HG03521 (cell line): ENCODE measurements around the gene ZNF423.

Experiments
- ATAC-seq: cut with Tn5 transposase; IDR thresholded peaks from one replicate; pipeline ENCODE4 v1.9.1; 2021; ENCODE audit warnings: mild to moderate bottlenecking, moderate library complexity; ENCODE audit not compliant: unreplicated experiment

ZNF423 gene

DNA sequence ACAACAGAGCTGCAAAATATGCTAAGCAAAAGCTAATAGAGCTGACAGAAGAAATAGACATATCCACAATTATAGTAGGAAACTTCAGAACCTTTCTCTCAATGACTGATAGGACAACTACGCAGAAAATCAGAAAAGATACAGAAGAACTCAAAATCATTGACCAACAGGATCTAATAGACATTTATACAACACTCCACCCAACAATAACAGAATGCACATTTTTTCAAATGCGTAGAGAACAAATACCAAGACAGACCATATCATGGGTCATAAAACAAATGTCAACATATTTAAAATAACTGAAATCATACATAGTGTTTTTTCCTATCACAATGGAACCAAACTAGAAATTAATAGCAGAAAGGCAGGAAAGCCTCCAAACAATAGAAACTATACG, 244.9 kb downstream of the ZNF423 start:
- ATAC-seq = no peak

- ATAC-seq = no peak
These were observed 247.1 kb downstream of the ZNF423 start for GRCh38 chr16:49608779-49609178.

DNA sequence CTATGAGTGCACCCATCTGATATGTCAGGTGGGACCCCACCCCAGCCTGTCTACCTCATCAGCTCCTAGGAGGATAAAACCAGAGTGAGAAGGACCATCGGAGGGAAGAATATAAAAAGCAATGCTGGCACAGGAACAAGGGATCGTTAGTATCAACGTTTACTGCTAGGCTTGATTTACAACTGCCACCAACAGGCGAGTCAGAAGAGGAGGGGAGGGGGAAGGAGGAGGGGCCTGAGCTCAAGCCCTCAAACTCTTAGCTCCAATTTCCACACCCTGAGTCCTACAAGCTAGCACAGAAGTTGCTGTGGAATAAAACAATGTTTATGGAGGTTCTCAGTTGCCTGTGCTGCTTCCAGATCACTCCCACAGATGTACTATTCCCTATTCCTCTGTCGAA, 247.8 kb downstream of the ZNF423 start:
- ATAC-seq = no peak

DNA sequence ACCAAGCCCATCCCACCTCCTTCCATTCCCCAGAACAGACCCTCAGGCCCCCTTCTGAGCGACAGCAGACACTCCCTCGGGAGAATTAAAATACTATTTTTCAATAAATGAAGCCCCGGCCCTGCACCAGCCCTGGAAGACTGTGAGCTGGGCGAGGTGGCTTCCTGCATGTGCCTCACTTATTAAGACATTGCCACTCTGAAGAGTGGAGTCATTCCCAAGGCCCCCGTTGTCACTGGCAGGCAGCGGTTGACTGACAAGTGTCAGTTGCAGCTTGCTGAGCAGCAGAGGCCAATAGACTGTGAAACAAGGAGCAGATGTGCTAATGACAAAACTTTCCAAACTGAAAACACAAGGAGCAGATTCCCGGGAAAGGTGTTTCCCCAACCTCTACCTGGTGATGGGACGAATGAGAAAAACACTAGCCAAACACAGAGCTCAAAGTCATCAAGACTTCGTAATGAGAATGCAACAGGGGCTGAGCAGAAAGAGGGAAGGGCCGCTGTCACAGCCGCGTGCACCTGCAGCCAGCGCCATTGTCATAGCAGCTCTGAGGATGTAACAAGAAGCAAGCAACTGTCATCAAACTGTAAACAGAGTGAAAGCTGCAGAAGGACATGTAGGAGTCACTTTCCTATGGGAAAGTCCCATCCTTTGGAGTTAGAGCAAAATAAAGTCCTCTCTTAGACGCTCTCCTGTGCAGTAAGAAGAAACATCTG, 250.2 kb downstream of the ZNF423 start:
- no peak for ATAC-seq

GRCh38 chr16:49604602-49605001, 251.3 kb downstream of the ZNF423 start:
- ATAC-seq = no peak

GRCh38 chr16:49603956-49604355, 252.0 kb downstream of the ZNF423 start:
- no peak for ATAC-seq

- ATAC-seq = no peak
These were observed 253.0 kb downstream of the ZNF423 start for GRCh38 chr16:49602976-49603310.

GRCh38 chr16:49602201-49602975, 253.5 kb downstream of the ZNF423 start:
- no peak for ATAC-seq

GRCh38 chr16:49601576-49601975, 254.3 kb downstream of the ZNF423 start:
- ATAC-seq = no peak

GRCh38 chr16:49600976-49601375, 254.9 kb downstream of the ZNF423 start:
- no peak for ATAC-seq

- no peak for ATAC-seq
These were observed 255.4 kb downstream of the ZNF423 start for GRCh38 chr16:49600536-49600935.

DNA sequence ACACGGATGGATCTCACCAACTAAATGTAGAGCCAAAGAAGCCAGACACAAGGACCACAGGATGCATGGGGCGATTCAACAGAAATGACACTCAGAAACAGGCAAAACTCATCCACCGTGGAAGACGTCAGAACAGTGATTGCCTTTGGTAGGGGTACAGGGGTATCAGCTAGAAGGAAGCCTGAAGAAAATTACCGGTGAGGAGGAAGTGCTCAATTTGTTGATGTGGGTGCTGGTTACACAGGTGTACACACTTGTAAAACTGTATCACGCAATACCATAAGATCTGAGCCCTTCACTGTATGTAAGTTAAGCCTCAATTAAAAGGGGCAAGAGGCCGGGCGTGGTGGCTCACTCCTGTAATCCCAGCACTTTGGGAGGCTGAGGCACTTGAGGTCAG, 256.2 kb downstream of the ZNF423 start:
- no peak for ATAC-seq

DNA sequence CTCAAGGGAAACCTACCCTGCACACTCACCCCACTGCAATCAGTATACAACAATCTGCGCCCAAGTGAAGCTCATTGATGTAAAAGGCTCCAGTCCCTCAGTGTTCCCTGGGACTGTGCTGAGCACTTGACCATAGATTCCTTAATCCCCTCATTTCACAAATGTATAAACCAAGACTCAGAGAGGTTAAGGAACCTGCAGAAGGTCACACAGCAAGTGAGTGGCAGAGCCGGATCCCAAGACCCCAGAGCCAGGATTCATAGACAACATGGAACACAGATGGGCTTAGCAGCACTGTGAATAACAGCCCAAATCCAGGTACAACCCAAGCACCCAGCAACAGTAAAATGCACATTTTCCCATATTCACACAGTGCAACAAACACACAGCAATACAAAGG, 256.6 kb downstream of the ZNF423 start:
- no peak for ATAC-seq

- peak; percentile 65 for ATAC-seq
These were observed 257.3 kb downstream of the ZNF423 start for GRCh38 chr16:49598383-49599170.

GRCh38 chr16:49597796-49598195, 258.1 kb downstream of the ZNF423 start:
- ATAC-seq = no peak

DNA sequence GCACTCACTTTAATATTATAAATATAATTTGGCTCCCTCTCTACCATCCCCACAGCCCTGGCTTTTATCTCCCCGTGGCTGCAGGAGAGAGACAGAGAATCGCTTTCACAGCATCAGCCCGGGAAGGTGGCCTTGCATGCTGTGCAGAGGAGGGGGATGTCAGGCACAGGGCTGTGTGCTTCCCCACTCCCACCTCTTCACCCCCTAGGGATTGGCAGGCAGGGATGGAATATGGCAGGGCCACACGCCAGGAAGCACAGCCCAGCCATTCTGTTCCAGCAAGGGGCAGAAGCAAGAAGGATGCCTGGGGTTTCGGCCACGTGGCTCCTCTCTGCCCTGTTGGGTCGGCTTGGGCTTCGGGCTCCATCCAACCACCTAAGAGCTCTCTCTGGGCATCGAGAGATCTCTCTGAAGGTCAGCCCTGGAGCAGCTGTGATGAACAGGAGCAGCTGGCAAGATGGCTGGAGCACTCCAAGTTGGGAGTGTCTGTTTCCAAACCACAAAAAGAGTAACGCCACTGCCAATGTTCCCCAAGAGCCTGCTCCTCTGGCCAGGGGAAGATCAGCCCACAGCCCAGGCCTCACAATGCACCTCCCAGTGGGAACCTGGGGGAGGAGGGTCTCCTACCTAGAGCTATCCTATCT, 259.1 kb downstream of the ZNF423 start:
- no peak for ATAC-seq

DNA sequence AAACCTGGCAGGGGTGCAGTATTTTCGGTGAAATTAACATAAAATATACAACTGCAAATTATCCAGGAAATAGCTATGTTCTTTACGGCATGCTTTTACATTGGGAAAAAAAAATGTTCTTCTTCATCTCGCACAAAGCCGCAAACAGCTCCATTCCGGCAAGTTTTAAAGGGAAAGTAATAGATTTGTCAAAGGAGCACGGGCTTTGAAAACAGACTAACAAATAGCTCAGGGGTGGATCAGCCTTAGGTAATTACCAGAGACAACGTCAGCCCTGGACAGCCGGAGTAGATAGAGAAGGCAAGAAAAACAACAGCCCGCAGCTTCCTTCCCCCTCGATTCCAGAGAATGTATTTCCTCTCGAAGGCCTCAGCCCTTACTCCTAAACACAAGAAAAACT, 259.8 kb downstream of the ZNF423 start:
- no peak for ATAC-seq

- no peak for ATAC-seq
These were observed 261.0 kb downstream of the ZNF423 start for GRCh38 chr16:49594685-49595498.

- no peak for ATAC-seq
These were observed 261.8 kb downstream of the ZNF423 start for GRCh38 chr16:49594153-49594552.

- ATAC-seq = no peak
These were observed 262.4 kb downstream of the ZNF423 start for GRCh38 chr16:49593424-49594040.
